Activated CD4-positive, alpha-beta T cell treated with anti-CD3 and anti-CD28 coated beads, Interleukin-2, amount 10 ng/mL, durations not matched to agents 24 days and 14 days (primary cell): Measurements from ENCODE around the gene CXCL16. TPM values are rescaled to one million over a fixed set of nuclear protein-coding genes. Genes with fewer than 3 reads are reported as not detected.
"Not testable (repeated sequence)": the region's sequence is repeated elsewhere in the genome, so short reads cannot be mapped to it uniquely, and the experiment has no call there.

Source experiments
- DNase-seq: peaks from one replicate; pipeline ENCODE4 v3.0.0; 2022
- H3K27ac Mint-ChIP-seq: one replicate; pipeline ENCODE4 v1.8.0; 2022; ENCODE audit warnings: mild to moderate bottlenecking, mixed read lengths
- H3K27me3 Mint-ChIP-seq: one replicate; pipeline ENCODE4 v1.8.0; 2022; ENCODE audit warnings: mixed read lengths
- H3K36me3 Mint-ChIP-seq: one replicate; pipeline ENCODE4 v1.8.0; 2022; ENCODE audit warnings: low read depth, mild to moderate bottlenecking, mixed read lengths
- H3K4me1 Mint-ChIP-seq: one replicate; pipeline ENCODE4 v1.8.0; 2021; ENCODE audit warnings: mixed read lengths
- H3K4me3 Mint-ChIP-seq: one replicate; pipeline ENCODE4 v1.8.0; 2022; ENCODE audit warnings: mild to moderate bottlenecking, moderate library complexity, mixed read lengths
- H3K9me3 Mint-ChIP-seq: one replicate; pipeline ENCODE4 v1.8.0; 2021; ENCODE audit warnings: mixed read lengths
- intact Hi-C: fragments of 100-400 bp; cut with micrococcal nuclease; formaldehyde crosslinking; loops from one replicate; pipeline ENCODE4 v1.15.1; 2023
- total RNA-seq: library from RNA; stranded (reverse); gene quantifications from 2 replicates; pipeline ENCODE4 v1.2.3, GENCODE V29; 2022

Gene CXCL16
- total RNA-seq, 1 donor from 2014 or later: 1.8 TPM

GRCh38 chr17:4721203-4722135, 18.3 kb downstream of the CXCL16 start:
- Mint-ChIP-seq H3K4me1 (peaks cover 16% of the 10 kb centered on the region), H3K9me3 (no peaks in the 10 kb centered on the region), H3K4me3 (no peak overlapping the region), H3K36me3 (peaks cover 51% of the 10 kb centered on the region), H3K27me3 (no peaks in the 10 kb centered on the region), H3K27ac (peak overlapping the region; percentile 75)
- intact Hi-C loops: no loop called here
- no peak for DNase-seq

DNA sequence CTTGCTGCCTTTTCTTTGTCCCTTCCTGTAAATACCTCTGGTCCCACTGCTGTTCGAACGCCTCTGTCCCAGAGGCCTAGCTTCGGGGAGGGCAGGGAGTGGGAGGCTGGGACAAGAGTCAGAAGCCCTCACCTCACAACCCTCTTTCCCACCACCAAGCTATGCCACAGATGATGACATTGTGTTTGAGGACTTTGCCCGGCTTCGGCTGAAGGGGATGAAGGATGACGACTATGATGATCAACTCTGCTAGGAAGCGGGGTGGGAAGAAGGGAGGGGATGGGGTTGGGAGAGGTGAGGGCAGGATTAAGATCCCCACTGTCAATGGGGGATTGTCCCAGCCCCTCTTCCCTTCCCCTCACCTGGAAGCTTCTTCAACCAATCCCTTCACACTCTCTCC, 18.9 kb downstream of the CXCL16 start:
- no peak for DNase-seq
- Mint-ChIP-seq H3K4me1 (peaks cover 17% of the 10 kb centered on the region), H3K27me3 (no peaks in the 10 kb centered on the region), H3K9me3 (no peaks in the 10 kb centered on the region), H3K27ac (peak overlapping the region; percentile 75), H3K36me3 (peaks cover 54% of the 10 kb centered on the region), H3K4me3 (no peak overlapping the region)
- intact Hi-C loops: no loop called here

GRCh38 chr17:4719684-4720221, 20.0 kb downstream of the CXCL16 start:
- no peak overlapping the region for H3K4me3 Mint-ChIP-seq
- intact Hi-C loops: no loop called here
- H3K27ac Mint-ChIP-seq: no peak overlapping the region
- DNase-seq: no peak
- no peaks in the 10 kb centered on the region for H3K27me3 Mint-ChIP-seq
- H3K36me3 Mint-ChIP-seq: peaks cover 63% of the 10 kb centered on the region
- H3K4me1 Mint-ChIP-seq: peaks cover 24% of the 10 kb centered on the region
- H3K9me3 Mint-ChIP-seq: no peaks in the 10 kb centered on the region

GRCh38 chr17:4719146-4719545, 20.6 kb downstream of the CXCL16 start:
- no peak for DNase-seq
- H3K4me3 Mint-ChIP-seq: no peak overlapping the region
- intact Hi-C loops: no loop called here
- peak overlapping the region; percentile 8 for H3K27ac Mint-ChIP-seq
- peaks cover 63% of the 10 kb centered on the region for H3K36me3 Mint-ChIP-seq
- H3K9me3 Mint-ChIP-seq: no peaks in the 10 kb centered on the region
- peaks cover 25% of the 10 kb centered on the region for H3K4me1 Mint-ChIP-seq
- H3K27me3 Mint-ChIP-seq: no peaks in the 10 kb centered on the region

DNA sequence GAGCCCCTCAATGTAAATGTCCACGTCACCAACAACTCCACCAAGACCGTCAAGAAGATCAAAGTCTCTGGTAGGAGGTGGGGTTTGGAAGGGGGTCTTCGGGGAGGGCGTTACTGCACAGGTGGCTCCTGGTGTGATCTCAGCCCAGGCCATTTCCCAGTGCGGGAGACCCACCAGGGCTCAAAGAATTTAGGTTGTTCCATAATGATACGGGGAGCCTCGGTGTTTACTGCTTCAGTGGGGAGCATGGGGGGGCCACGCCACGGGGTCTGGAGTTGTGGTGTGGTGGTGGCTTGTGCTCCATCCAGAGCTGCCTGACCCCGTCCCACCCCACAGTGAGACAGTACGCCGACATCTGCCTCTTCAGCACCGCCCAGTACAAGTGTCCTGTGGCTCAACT, 21.5 kb downstream of the CXCL16 start:
- no peak overlapping the region for H3K27ac Mint-ChIP-seq
- intact Hi-C loops: no loop called here
- no peak overlapping the region for H3K4me3 Mint-ChIP-seq
- no peaks in the 10 kb centered on the region for H3K27me3 Mint-ChIP-seq
- peaks cover 63% of the 10 kb centered on the region for H3K36me3 Mint-ChIP-seq
- DNase-seq: no peak
- no peaks in the 10 kb centered on the region for H3K9me3 Mint-ChIP-seq
- H3K4me1 Mint-ChIP-seq: peaks cover 31% of the 10 kb centered on the region

DNA sequence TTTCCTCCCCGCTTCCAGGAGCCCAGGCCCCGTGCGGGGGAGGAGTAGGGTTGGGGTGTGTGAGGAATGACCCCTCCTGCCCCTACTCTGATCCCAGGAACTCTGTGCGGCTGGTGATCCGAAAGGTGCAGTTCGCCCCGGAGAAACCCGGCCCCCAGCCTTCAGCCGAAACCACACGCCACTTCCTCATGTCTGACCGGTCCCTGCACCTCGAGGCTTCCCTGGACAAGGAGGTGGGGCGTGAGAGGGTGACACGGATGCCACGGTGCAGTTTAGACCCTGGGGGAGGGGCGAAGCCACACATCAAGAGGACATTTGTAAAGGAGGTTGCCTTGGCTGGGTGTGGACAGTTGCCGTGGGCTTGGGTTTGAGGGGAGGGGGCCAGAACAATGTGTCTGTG, 21.9 kb downstream of the CXCL16 start:
- intact Hi-C loops: no loop called here
- no peak overlapping the region for H3K27ac Mint-ChIP-seq
- H3K36me3 Mint-ChIP-seq: peaks cover 63% of the 10 kb centered on the region
- H3K9me3 Mint-ChIP-seq: no peaks in the 10 kb centered on the region
- H3K4me3 Mint-ChIP-seq: no peak overlapping the region
- no peaks in the 10 kb centered on the region for H3K27me3 Mint-ChIP-seq
- DNase-seq: no peak
- H3K4me1 Mint-ChIP-seq: peaks cover 31% of the 10 kb centered on the region

GRCh38 chr17:4716081-4716480, 23.6 kb downstream of the CXCL16 start:
- intact Hi-C loops: no loop called here
- peak overlapping the region; percentile 81 for H3K4me3 Mint-ChIP-seq
- H3K36me3 Mint-ChIP-seq: peaks cover 56% of the 10 kb centered on the region
- no peaks in the 10 kb centered on the region for H3K27me3 Mint-ChIP-seq
- peaks cover 43% of the 10 kb centered on the region for H3K4me1 Mint-ChIP-seq
- H3K9me3 Mint-ChIP-seq: no peaks in the 10 kb centered on the region
- peak overlapping the region; percentile 89 for H3K27ac Mint-ChIP-seq
- DNase-seq: no peak

DNA sequence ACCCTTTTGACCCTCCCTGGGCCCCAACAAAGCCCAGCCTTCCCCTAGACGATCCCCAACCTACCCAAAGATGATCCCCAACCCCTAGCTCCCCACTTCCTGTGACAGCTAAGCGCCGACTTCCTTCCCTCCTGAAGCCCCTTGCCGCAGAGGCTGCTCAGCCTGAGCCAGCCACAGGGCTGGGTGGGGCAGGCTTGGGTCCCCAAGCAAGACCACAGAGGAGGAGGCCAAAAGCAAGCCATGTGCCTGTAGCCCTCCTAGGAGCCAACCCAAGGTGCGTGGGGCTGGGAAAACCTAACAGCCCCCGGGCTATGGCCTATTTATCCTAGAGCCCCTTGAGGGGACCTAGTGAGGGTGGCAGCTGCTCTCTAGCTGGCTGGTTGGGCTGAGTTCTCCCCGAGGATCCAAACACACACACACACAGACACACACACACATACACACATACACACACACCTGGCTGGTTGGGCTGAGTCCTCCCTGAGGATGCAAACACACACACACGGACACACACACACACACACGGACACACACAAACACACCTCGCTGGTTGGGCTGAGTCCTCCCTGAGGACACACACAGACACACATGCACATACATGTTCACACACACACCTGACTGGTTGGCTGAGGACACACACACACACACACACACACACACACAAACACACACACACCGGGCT, 24.5 kb downstream of the CXCL16 start:
- H3K27me3 Mint-ChIP-seq: no peaks in the 10 kb centered on the region
- peak overlapping the region; percentile 81 for H3K4me3 Mint-ChIP-seq
- H3K36me3 Mint-ChIP-seq: peaks cover 49% of the 10 kb centered on the region
- intact Hi-C loops: loop anchor here (1.0 kb wide), 1 partner anchor 13 kb away; no protein-coding TSS in a partner anchor
- peak overlapping the region; percentile 89 for H3K27ac Mint-ChIP-seq
- H3K4me1 Mint-ChIP-seq: peaks cover 41% of the 10 kb centered on the region
- H3K9me3 Mint-ChIP-seq: no peaks in the 10 kb centered on the region
- DNase-seq: peak; percentile 88

DNA sequence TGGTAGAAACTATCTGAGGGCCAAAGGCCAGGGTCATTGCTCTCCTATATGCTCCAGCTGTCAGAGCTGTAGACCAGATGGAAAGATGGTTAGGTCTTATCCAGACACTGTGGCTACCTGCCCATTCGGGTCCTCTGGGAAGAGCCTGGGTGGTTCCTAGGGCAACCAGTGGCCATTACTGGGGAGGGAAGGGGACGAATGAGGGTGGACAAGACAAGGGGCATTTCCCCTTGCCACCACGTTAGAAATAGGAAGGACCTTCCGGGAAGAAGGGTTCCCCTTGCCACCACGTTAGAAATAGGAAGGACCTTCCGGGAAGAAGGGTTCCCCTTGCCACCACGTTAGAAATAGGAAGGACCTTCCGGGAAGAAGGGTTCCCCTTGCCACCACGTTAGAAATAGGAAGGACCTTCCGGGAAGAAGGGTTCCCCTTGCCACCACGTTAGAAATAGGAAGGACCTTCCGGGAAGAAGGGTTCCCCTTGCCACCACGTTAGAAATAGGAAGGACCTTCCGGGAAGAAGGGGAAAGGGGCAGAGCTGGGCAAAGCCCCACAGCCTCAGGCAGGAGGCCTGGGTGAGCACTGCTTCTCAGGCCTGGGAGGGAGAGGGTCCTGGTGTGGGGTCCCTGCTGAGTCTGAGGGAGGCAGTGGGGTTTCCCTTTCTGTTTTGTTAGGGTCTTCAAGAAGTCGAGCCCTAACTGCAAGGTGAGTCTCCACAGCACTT, 25.2 kb downstream of the CXCL16 start:
- peak overlapping the region; percentile 81 for H3K4me3 Mint-ChIP-seq
- peak overlapping the region; percentile 90 for H3K27ac Mint-ChIP-seq
- H3K9me3 Mint-ChIP-seq, H3K27me3 Mint-ChIP-seq, DNase-seq: not testable (repeated sequence)
- intact Hi-C loops: loop anchor here (1.0 kb wide), 1 partner anchor 14 kb away; no protein-coding TSS in a partner anchor
- peaks cover 46% of the 10 kb centered on the region for H3K4me1 Mint-ChIP-seq
- H3K36me3 Mint-ChIP-seq: peaks cover 44% of the 10 kb centered on the region

DNA sequence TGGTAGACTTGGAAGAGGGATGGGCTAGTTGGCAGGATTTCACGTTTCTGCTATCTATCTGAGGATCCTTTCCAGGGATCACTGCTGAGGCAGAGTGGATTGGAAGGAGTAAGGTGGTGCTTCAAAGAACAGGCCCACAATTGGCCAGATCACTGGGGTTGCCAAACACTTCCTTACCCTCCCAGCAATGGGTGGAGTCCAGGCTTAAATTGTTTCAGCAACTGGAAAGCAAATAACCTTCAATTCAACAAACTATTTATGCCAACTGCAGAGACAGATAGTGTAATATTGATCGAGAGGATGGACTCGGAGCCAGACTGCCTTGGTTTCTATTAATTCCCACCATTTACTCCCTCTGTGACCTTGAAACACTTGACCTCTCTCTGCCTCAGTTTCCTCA, 27.2 kb downstream of the CXCL16 start:
- Mint-ChIP-seq H3K4me3 (peak overlapping the region; percentile 96), H3K27me3 (no peaks in the 10 kb centered on the region), H3K4me1 (peaks cover 51% of the 10 kb centered on the region), H3K36me3 (peaks cover 29% of the 10 kb centered on the region), H3K27ac (peak overlapping the region; percentile 99), H3K9me3 (no peaks in the 10 kb centered on the region)
- no peak for DNase-seq
- intact Hi-C loops: no loop called here

- Mint-ChIP-seq H3K4me1 (peaks cover 51% of the 10 kb centered on the region), H3K36me3 (peaks cover 21% of the 10 kb centered on the region), H3K27ac (peak overlapping the region; percentile 99), H3K4me3 (peak overlapping the region; percentile 96), H3K27me3 (no peaks in the 10 kb centered on the region), H3K9me3 (no peaks in the 10 kb centered on the region)
- intact Hi-C loops: no loop called here
- DNase-seq: peak; percentile 69
Observed at GRCh38 chr17:4711661-4712181, 28.0 kb downstream of the CXCL16 start.

GRCh38 chr17:4710693-4711634, 28.8 kb downstream of the CXCL16 start:
- intact Hi-C loops: loop anchor here (1.0 kb wide), 5 partner anchors 20 to 234 kb away; partner anchors contain the start of genes MED11 and MINK1
- no peaks in the 10 kb centered on the region for H3K9me3 Mint-ChIP-seq

More at GRCh38 chr17:4710693-4711634, 28.8 kb downstream of the CXCL16 start:
- Mint-ChIP-seq H3K36me3 (peaks cover 23% of the 10 kb centered on the region), H3K27ac (peak overlapping the region; percentile 99), H3K4me1 (peaks cover 55% of the 10 kb centered on the region), H3K4me3 (peak overlapping the region; percentile 96), H3K27me3 (no peaks in the 10 kb centered on the region)
- DNase-seq: peak; percentile 89
